Limb (tissue), 2 donors: ENCODE data around the gene NFKB1.

Experiments
- DNase-seq, 2 donors: peaks; one replicate each; pipeline ENCODE4 v3.0.0-alpha.2; 2016; ENCODE audit errors: extremely low spot score in 2 of 2

Gene NFKB1

DNA sequence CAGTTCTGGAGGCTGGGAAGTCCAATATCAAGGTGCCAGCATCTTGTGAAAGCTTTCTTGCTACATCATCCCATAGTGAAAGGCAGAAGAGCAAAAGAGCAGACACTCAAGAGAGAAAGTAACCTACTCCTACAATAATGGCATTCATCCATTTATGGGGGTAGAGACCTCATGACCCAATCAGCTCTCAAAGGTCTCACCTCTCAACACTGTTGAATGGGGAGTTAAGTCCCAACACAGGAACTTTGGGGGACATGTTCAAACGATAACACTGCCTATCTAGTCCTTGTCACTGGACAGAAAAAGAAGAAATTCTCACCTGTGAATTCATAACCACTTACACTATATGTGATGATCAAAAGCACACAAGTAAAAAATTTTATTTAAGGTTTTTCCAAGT is 6.6 kb upstream of the NFKB1 start:
- no peak for DNase-seq

DNA sequence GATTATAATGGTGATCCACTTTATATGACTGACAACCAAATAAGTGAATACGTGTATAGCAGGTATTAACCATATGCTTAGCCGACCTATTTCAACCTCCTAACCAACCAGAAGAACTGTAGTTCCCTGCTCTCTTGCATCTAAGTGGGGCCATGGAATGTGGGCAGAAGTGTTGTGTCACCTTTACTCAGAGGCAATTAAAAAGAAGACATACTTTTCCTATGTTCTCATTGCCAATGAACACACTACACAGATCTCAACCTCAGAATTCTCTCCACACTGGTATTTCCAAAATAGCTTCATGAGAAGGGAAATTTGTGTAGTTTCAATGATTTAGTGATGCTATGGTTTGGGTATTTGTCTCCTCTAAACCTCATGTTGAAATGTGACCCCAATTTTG is 3.2 kb upstream of the NFKB1 start:
- DNase-seq, result no peak

DNA sequence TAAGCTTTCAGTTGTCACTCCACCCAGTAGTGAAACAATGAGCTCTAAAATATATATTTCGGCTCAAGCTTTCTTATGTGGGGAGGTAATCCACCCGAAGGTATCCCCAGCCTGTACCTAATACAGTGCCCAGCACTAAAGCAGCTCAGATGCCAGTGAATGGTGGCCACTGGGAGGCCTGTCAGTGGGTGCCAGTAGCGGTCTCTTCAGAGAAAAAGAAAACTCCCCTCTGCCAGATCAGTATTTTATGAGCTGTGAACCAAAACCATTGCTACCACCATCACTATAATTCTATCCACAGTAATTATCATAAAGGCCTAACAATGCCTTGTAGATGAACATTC is 835 bp upstream of the NFKB1 start:
- peak in 1 of 2 donors; percentile 31 for DNase-seq

DNA sequence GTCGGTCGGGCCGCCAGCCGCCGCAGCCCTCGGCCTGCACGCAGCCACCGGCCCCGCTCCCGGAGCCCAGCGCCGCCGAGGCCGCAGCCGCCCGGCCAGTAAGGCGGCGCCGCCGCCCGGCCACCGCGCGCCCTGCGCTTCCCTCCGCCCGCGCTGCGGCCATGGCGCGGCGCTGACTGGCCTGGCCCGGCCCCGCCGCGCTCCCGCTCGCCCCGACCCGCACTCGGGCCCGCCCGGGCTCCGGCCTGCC is 213 bp downstream of the NFKB1 start:
- peak; percentile 42 to 78 for DNase-seq

DNA sequence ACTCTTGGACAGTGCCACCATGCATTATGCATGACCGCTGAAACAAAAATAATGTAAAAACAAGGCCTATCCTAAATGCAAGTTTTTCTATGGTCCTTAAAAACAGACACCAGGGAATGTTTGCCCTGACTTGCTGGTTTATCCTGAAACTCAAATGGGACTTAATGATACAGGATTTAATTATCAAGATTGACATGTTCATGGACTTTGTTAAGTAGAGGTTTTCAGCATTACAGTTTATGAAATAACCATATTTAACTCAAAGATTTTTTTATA is 1.3 kb downstream of the NFKB1 start:
- no peak for DNase-seq

DNA sequence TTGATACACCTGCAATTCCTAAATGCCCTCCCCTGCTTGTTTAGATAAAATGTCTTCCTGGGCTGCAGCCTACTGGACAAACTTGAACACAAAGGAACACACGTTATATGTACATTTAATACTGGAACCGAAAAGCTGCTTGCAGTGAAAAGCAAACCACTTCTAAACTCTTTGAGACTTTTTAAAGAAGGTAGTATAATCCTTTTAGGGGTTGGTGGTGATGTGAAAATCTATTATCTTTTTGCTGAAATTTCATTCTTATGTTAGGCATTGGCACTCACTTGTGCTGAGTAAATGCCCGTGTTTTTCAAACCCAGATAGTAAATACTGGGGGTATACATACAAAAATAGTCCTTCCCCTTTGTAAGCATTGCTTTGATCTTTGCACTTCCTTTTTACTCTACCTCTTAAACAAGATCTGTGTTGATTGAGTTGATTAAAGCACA is 2.2 kb downstream of the NFKB1 start:
- DNase-seq, result no peak

DNA sequence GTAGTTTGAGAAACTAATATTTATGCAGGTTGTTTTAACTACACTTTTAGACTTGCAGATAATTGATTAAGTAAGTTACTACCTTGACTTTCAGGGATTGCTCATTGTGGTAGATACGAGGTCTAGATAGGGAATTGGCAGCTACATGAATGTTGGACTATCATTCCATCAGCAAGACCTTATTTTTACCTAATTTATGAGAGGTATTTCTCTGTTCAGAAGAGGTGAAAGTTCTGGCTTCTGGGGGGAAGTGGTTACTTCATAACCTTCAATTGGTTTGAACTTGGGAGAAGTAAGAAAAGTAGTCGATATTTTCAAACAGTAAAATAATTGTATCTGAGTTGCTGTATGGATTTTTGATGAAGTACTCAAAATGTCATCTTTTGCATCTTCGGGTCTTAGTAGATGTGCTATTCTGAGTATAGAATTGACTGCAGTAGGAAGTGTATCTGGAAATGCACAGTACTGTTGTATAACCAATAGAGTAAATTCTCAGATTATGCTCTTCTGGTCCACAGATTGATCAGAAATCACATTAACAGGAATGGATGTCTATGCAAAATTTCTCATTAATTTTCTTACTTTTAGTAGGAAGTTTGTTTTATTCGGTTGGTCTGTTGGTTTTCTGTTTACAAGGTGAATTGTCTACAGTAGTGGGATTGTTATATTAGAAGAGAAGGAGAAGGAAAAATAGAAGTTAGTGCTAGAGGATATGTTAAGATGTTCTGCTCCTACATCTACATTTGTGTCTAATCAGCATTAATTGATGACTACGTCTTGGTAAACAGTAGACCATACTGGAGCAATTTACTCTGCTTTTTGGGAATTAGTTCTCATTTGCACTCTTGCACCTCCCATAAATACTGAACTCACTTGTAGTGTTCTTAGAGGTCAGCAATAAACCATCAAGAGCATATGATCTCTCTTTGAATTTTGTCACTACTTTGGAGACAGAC is 3.0 kb downstream of the NFKB1 start:
- no peak for DNase-seq

DNA sequence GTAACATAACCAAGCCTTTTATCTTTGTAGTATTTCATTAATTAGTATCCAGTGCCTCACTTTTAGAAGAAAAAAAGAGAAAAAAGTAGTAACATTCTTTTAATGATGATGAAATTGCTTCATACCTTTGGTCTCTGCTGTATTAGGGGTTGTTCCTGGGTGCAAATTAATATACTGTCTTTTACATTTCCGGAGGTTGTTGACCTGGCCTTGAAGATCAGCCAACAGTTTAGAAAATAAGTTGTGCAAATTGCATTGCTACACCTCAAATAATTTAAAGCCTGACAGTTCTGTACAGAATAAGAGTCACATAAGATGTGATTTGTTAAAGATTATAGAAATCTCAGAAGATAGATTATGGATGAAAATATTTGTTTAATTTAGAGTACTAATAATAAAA is 3.8 kb downstream of the NFKB1 start:
- no peak for DNase-seq

DNA sequence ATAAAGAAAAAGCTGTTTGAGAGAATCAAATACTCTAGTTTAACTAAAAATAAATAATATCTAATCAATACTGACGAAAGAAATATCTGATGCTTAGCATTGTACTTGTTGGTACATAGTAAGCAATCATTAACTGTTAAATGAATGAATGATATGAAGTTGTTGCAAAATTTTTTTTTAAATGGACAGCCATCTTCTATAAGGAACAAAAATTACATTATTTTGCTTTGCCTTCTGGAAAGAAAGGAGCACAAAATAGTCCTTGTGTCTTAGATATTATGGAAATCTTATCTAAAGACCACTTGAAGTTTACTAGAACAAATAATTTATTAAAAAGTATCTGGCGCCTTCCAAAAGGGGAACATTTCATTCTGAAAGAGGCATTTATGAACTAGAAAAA is 4.5 kb downstream of the NFKB1 start:
- no peak for DNase-seq

DNA sequence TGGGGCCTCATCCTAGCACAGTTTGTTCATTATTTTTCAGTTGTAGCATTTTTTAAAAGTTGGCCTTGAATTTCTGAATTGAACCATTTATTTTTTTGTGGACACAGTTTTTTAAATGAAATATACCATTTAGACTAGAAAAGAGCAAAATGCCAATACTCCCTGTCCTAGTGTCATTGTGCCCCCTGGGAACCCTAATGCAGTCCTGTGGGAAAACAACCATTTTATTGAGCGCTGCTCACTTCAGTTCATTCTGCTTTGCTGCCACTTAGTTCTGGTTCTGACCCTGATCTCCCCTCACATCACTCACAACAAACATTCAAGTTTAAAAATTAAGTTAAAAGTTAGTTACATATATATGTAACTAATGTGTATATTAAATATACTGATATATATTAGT is 5.4 kb downstream of the NFKB1 start:
- DNase-seq, result no peak

DNA sequence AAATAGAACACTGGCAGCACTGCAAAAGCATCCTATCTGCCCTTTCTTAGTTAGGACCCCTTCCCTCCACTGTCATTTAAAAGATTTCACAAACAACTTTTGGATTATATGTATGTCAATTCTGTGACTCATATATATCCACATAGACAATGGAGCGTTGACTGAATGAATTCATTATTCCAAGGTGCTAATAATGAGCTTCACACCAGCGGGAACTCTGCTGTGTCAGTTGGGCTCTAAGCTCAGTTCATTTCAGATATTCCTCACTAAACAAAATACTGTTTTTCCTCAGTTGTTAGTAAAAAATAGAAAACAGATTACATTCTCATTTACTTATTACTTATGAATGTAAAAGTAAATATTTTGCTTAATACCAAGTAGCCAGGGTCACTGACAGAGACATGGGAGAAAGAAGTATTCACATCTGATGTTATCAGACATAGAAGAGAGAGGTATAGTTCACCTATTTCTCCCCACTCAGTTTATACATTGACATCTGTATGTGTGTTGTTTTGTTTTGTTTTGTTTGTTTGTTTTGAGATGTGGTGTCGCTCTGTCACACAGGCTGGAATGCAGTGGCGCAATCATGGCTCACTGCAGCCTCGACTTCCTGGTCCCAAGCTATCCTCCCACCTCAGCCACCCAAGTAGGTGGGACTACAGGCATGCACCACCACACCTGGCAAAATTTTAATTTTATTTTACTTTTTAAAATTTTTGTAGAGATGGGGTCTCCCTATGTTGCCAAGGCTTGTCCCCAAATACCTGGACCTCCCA is 10.9 kb downstream of the NFKB1 start:
- no peak for DNase-seq

DNA sequence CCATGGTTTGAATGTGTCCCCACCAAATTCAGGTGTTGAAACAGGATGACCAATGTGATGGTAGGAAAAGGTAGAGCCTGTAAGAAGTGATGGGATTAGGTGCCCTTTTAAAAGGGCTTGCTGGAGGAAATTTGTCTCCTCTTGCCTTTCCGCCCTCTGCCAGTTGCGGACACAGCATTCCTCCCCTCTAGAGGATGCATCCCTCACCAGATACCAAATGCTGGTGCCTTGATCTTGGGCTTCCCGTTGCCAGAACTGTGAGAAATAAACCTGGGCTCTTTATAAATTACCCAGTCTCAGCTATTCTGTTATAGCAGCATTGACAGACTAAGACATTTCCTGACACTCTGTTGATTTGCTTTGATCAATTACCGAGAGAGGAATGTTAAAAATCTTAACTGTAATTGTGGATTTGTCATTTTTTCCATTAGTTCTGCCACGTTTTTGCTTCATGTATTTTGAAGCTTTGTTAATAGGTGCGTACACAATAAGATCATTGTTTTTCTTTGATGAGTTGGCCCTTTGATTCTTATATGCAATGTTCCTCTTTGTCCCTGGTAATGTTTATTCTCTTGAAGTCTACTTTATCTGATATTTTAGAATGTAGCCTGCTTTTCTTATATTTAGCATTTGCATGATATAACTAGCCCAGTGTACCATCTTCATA is 13.3 kb downstream of the NFKB1 start:
- DNase-seq, result no peak

DNA sequence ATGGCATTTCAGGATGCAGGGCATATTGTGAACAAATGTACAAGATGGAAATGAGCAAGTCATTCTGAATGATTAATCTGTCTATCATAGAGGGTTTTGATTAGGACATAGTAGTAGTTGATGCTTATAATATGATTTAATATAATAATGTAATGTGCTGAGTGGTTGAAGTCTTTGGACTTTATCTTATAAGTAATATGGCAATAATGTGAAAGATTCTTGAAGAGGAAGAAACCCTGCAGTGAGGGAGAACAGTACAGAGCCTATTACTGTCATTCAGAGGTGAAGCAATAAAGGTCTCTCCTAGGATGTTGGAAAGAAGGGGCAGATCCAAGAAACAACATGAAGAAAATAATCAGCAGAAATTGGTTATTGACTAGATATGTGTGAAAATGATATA is 16.6 kb downstream of the NFKB1 start:
- DNase-seq, result no peak

DNA sequence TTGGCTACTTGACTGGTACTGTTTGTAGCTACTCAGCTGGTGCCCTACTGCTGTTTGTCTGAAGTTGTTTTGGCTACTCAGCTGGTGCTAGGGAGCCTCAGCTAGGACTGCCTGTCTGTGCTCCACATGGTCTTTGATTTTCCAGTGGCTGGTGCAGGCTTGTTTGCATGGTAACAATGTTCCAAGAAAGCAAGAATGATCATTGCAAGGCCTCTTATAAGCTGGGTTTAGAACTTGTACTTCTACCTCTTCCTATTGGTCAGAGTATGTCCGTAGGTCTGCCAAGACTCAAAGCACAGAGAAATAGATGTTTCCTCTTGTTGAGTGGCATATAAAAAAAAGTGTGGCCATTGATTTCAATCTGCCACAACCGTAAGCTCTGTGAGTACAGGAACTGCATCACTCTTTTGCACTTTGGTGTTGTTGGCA is 17.6 kb downstream of the NFKB1 start:
- no peak for DNase-seq

DNA sequence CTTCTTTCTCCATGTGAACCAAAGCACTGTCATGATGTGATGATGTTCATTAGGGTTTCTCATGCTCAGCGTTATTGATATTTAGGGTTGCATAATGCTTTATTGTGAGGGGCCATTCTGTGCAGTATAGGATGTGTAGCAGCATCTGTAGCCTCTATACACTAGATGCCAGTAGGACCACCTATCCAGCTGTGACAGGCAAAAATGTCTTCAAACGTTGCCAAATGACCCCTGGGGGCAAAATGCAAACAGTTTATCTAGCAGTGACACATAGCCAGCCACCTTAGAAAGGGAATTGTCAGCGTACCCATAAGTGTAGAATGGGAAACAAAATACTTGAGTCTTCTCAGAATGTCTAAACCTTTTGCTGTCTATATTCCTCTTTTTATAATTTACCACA is 18.8 kb downstream of the NFKB1 start:
- no peak for DNase-seq

DNA sequence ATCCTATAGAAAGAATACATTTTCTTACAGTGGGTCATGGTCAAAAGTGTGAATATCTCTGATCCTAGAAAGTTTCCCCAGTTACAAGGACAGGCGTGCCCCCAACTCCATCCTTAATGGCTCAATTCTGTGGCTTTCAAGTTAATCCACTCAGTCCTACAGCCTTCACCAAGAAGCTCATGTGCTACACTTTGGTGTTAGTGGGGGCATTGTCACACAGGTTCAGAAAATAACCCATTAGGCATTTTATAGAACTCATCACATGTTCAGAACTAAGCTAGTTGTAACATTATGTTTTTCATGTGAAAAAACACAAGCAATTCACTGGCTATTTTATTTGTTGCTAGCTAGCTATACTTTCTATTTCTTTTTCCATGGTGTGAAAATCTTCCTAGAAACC is 20.4 kb downstream of the NFKB1 start:
- DNase-seq, result no peak

DNA sequence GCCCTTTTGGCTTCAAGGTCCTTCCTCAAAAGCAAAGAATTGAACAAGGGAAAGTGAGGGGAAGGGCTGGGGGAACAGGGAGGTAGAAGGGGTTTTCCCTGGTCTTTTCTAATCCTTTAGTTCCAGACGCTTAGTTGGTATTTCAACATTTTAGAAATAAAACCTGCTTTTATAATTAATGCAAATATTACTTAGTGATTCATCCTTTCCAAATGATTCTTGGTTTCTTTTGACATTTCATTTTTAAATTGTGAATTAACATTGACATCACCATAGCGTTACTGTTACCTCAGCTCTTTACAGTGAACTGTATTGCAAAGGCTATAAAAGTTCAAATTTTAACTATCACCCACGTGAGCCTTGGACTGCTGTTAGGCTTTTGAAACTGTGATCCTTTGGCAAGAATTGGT is 20.9 kb downstream of the NFKB1 start:
- DNase-seq, result no peak

DNA sequence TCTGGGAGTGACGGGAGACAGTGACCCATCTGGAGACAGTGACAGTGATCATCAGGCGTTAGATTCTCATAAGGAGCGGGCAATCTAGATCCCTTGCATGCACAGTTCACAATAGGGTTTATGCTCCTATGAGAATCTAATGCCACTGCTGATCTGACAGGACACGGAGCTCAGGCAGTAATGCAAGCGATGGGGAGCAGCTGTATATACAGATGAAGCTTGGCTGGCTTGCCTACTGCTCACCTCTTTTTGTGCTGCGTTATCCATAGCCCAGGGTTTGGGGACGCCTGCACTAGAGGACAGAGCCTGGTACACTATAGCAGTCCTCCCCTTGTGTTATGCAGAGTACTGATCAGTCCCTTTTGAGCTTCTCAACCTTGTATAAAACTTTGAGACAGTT is 23.5 kb downstream of the NFKB1 start:
- DNase-seq, result no peak

DNA sequence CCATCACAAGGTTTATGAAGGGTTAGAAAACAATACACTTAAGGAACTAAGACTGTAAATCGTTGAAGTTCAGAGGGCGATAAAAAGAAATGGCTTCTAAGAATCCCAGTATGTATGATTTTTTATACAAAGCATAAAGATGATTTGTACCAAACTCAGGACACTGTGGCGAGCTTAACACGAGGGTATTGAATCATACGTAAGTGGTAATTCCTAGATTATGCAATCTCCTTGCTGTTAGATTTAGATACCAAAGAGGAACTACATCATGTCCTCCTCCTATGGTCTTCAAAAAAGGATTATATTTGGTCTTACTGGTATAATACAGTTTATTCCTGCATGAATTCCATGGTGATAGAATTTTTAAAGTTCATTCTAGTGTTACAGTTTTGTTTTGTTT is 23.9 kb downstream of the NFKB1 start:
- DNase-seq, result no peak

DNA sequence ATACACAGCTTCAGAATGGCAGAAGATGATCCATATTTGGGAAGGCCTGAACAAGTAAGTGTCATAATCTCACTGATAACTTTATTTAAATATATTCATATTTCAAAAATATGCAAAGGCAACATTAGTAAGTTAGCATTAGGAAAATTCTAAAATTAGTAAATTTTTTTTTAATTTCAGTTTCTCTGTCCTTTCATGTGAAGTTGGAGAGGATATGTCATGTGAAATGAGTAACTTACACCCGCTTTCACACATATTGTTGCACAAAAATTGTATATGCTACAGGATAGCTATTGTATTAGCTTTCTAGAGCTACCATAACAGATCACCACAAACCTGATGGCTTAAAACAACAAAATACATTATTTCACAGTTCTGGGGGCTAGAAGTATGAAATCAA is 24.3 kb downstream of the NFKB1 start:
- DNase-seq, result no peak

DNA sequence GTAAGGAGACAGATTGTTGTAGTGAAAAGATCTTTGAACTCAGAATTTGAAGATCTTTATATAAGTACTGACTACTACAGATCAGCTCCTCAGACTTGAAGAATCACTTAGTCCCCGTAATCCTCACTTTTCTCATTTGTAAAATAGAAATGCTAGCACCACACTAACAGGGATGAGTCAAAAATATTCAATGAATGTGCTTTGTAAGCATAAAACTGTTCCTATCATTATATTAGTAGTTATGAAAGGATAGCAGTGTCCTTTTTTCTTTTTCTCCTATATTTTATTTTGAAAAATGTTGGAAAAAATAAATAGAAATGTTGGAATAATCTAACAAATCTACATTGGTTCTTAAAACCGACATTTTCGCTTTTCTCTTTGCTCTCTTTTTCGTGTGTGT is 25.4 kb downstream of the NFKB1 start:
- no peak for DNase-seq

DNA sequence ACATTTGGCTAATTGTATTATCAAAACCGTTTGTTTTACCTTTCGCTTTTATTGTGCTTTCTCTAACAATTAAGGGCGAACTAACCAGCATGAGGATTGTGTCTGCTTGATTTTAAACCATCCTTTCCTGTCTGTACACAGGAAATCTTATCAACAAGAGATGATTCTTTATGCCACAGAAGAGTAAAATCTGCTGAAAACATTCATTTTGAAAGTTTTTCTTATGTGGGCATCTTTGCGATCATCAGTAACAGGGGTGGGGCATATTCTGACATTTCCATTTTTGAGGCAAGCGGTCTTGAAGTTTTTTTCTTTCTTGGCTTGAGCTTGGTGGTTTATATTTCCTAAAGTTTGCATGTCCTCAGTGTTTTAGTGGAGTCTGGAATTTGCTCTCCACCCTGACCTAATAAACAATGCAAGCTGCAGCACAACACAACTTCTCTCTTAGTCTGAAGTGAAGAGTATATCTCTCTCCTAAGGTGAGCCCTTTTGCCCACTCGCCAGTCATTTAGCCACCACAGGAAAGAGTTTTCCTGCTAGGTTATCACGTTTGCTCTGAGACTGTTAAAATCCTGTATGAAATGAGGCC is 26.6 kb downstream of the NFKB1 start:
- DNase-seq, result no peak
